Measurements from ENCODE around the gene VSIG10L. TPM values are rescaled to one million over a fixed set of nuclear protein-coding genes. Genes with fewer than 3 reads are reported as not detected.

Gene VSIG10L
- total RNA-seq = 1 to 10 TPM in 3 of 4 donors, under 1 TPM in 1; 0.60 to 2.2 (median 1.8) TPM

GRCh38 chr19:51341976-51342580 is at the start of gene VSIG10L:
Gene VSIG10L, minus strand, starts transcription at chr19:51342139. Its CDS starts 15 bp downstream, at chr19:51342124.
- no peak for DNase-seq
- peaks cover 0 to 18% (median 12%) of the 10 kb centered on the region in 4 donors for H3K4me1 ChIP-seq
- intact Hi-C loops (cut with DNase I; ENCODE audit: low total_unique reads) = no loop called here
- no peaks in the 10 kb centered on the region for H3K9me3 ChIP-seq
- 49% methylated on average over 3 of the region's 3 CpGs; no CpG with 5 or more reads in 1 of the 2 donors for WGBS, 2 donors (ENCODE audit: low coverage in 1 of 2)
- no peak within 1 kb of the TSS for H3K27ac ChIP-seq
- H3K36me3 ChIP-seq = no peaks in the 10 kb centered on the region
- no peaks in the 10 kb centered on the region for H3K27me3 ChIP-seq
- no peak within 1 kb of the TSS for H3K4me3 ChIP-seq
- TF ChIP-seq CTCF (IDR thresholded peaks at IDR 0.05) = no peak
- TF ChIP-seq EP300 (IDR thresholded peaks at IDR 0.05; ENCODE audit: low read depth) = no peak
- TF ChIP-seq POLR2A (IDR thresholded peaks at IDR 0.05) = no peak
- no peak for TF ChIP-seq POLR2AphosphoS5 (IDR thresholded peaks at IDR 0.05)
- in situ Hi-C loops (cut with MboI; ENCODE audit: low pct_ligation_motif_present in 1 of 4, low pct_unique_long_range_greater_than_20kb in 1 of 4, low sequenced_read_pairs in 3 of 4) = loop anchor here in 1 of 4 donors (25.0 kb wide), 1 partner anchor 95 kb away; no protein-coding TSS in a partner anchor

DNA sequence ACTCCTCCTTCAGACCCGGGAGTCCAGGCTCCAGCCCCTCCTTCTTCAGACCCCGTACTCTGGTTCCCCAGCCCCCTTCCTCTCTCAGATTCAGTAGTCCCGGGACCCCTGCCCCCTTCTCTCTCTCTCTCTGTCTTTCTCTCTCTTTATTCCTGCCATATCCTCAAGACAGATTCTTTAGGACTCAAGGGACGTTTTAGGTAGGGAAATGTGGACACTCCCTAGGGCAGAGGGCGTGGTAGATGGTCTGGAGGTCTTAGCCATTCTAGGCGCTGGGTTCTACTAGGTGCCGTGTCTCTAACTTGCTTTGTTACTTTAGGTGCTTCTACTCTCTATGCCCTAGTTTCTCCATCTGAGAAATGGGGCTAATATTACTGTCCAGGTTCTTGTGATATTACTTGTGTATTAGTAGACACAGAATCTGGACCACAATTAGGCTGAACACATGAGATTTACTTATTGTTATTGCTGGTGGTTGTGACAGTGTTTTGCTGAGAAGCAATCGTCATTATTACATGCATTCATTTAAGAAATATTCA is 49.2 kb upstream of the VSIG10L start:
- intact Hi-C loops (cut with DNase I; ENCODE audit: low total_unique reads) = no loop called here
- no peaks in the 10 kb centered on the region for H3K9me3 ChIP-seq
- H3K27ac ChIP-seq = no peak overlapping the region
- in situ Hi-C loops (cut with MboI; ENCODE audit: low pct_ligation_motif_present in 1 of 4, low pct_unique_long_range_greater_than_20kb in 1 of 4, low sequenced_read_pairs in 3 of 4) = no loop called here
- no peak overlapping the region for H3K4me3 ChIP-seq
- no peaks in the 10 kb centered on the region for H3K36me3 ChIP-seq
- WGBS, 2 donors (ENCODE audit: low coverage in 1 of 2) = 65 to 81% methylated on average over 5 to 8 of the region's 8 CpGs
- no peaks in the 10 kb centered on the region for H3K27me3 ChIP-seq
- no peak for DNase-seq
- TF ChIP-seq EP300 (IDR thresholded peaks at IDR 0.05; ENCODE audit: low read depth) (no peak), POLR2AphosphoS5 (IDR thresholded peaks at IDR 0.05) (no peak), POLR2A (IDR thresholded peaks at IDR 0.05) (no peak), CTCF (IDR thresholded peaks at IDR 0.05) (no peak)
- H3K4me1 ChIP-seq = peaks cover 3 to 16% (median 10%) of the 10 kb centered on the region in 4 donors

GRCh38 chr19:51389143-51389542 is 47.2 kb upstream of the VSIG10L start:
- Histone ChIP-seq H3K4me1 (peaks cover 0 to 6% (median 4%) of the 10 kb centered on the region in 4 donors), H3K36me3 (no peaks in the 10 kb centered on the region), H3K27ac (no peak overlapping the region), H3K9me3 (no peaks in the 10 kb centered on the region), H3K4me3 (no peak overlapping the region), H3K27me3 (no peaks in the 10 kb centered on the region)
- intact Hi-C loops (cut with DNase I; ENCODE audit: low total_unique reads) = no loop called here
- in situ Hi-C loops (cut with MboI; ENCODE audit: low pct_ligation_motif_present in 1 of 4, low pct_unique_long_range_greater_than_20kb in 1 of 4, low sequenced_read_pairs in 3 of 4) = no loop called here
- WGBS, 2 donors (ENCODE audit: low coverage in 1 of 2) = 88% methylated on average over 14 of the region's 14 CpGs; no CpG with 5 or more reads in 1 of the 2 donors
- TF ChIP-seq CTCF (IDR thresholded peaks at IDR 0.05) (no peak), POLR2A (IDR thresholded peaks at IDR 0.05) (no peak), EP300 (IDR thresholded peaks at IDR 0.05; ENCODE audit: low read depth) (no peak), POLR2AphosphoS5 (IDR thresholded peaks at IDR 0.05) (no peak)
- DNase-seq = no peak

DNA sequence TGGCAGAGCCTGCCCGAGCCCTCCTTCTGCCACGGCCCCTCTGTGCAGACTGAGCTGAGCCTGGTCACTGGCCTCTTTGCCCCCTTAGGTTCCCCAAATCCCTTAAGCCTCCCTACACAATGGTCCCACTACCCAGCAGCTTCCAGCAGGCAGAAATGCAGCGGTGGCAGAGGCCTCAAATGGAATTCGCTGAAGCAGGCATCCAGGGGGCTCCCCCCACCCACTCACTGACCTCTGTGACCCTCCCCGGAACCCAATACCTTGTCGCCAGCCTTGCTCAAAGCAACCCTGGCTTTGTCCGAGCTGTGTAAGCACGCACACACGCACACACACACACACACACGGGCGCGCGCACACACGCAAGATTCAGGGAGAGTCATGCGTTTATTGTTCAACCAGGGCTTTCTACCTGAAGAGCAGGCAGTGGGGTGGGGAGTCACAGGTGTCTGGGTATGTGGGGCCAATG is 46.0 kb upstream of the VSIG10L start, which contains the start of gene LIM2:
TSS of gene LIM2 (minus strand) at position 51 of the 466 bp plus-strand sequence. CDS start 531 bp downstream, outside the sequence.
- Histone ChIP-seq H3K4me3 (no peak within 1 kb of the TSS), H3K9me3 (no peaks in the 10 kb centered on the region), H3K27ac (no peak within 1 kb of the TSS), H3K4me1 (no peaks in the 10 kb centered on the region), H3K27me3 (no peaks in the 10 kb centered on the region), H3K36me3 (no peaks in the 10 kb centered on the region)
- in situ Hi-C loops (cut with MboI; ENCODE audit: low pct_ligation_motif_present in 1 of 4, low pct_unique_long_range_greater_than_20kb in 1 of 4, low sequenced_read_pairs in 3 of 4) = no loop called here
- intact Hi-C loops (cut with DNase I; ENCODE audit: low total_unique reads) = no loop called here
- TF ChIP-seq CTCF (IDR thresholded peaks at IDR 0.05) (no peak), POLR2AphosphoS5 (IDR thresholded peaks at IDR 0.05) (no peak), POLR2A (IDR thresholded peaks at IDR 0.05) (no peak), EP300 (IDR thresholded peaks at IDR 0.05; ENCODE audit: low read depth) (no peak)
- DNase-seq = no peak
- 20 to 81% methylated on average over 1 to 15 of the region's 15 CpGs for WGBS, 2 donors (ENCODE audit: low coverage in 1 of 2)

Measured in transverse colon (tissue), 4 donors.